GM19023 (cell line): Measurements from ENCODE around the gene MT1X.
A peak's percentile ranks its signal among the peaks of the same experiment; 100 is the strongest.
"Not testable (repeated sequence)": the region's sequence is repeated elsewhere in the genome, so short reads cannot be mapped to it uniquely, and the experiment has no call there.

Source experiments
- ATAC-seq: cut with Tn5 transposase; IDR thresholded peaks from one replicate; pipeline ENCODE4 v1.9.1; 2021; ENCODE audit warnings: mild to moderate bottlenecking, moderate library complexity; ENCODE audit not compliant: unreplicated experiment

MT1X gene

DNA sequence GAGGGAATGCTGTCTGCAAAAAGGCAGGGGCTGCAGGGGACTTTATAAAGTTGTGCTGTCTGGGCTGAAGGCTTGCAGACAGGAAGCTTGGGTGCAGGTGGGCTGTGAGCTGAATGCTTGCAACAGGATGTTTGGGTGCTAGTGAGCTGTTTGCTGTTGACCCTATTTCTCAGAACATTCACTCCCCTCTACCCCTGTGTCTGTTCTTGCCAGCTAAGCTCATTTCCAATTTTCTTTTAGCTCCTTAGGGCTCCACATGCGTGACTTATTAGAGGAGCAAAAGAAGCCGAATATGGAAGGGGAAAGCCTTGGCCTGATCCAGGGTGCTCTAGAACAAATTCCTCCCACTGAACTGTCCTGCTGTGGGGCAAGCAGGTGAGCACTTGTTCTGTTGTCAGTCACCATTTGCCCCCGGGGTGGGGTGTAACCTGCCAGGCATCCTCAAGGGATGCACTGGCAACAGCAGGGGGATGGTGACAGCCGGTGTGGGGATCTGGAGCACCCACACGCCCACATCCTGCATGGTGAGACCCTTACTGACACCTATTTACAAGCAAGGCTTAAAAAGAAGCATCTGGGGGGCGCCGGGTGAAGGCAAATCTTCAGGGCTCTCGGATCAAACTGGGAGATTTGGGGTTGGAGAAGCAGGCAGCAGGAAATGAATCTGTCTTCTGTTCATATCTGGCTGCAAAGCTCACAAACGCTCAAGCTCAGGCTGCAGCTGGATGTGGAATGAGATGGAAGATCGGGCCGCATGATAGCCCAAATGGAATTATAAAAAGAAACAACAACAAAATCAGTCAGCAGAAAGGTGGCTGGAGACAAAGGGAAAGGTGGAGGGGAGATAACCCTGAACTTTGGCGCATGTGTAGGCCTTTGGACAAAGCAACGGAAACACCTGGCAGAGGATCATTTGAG lies 26.5 kb downstream of the MT1X start:
- ATAC-seq: no peak

DNA sequence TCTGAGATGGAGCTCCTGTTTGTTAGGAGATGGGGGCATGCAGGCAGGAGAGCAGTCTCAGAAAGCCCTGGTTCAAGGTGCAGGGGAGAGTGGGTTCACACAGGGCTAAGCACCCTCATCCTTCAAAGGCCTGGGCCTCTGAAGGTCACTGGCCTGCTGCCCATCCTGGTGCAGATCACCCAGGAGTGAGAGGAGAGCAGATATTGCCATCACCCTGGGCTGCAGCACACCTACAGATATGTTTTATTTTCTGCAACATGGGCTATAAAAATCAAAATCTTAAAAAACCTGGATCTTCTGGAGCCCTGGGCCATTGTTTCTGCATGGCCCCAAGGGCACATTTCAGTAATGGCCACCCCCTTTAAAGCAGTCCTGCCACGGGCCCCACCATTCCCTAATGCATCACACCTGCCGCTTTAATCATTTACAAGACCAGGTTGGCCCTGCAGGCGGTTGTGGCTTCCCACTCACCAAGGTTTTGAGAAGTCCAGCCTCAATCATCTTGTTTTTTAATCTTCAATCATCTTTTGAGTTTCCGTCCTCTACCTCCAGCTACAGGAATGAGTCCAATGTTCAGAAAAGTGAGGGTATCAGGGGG lies 27.3 kb downstream of the MT1X start:
- ATAC-seq: no peak

DNA sequence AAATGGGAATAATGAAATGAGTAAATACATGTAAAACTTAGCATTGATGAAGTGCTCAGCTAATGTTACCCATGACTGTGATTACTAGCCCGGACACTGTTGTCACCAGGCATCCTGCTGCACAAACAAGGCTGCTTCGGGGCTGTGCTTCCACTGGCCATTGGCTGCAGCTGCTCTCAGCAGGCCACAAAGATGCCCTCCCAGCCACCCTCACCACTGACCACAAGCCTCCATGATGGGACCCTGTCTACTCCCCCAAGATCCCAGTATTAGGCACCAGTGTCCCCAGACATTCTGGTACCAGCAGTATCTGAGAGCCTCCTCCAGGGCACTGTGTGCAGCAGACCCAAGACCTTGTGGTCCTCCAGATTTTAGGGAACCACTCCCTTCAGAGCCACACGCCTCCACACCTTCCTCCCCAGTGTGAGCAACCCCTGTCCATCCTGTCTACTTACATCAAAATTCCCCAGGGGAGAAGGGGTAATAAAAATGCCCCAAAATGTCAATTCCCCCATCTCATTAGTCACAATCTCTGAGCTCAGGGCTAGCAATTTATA lies 28.0 kb downstream of the MT1X start:
- no peak for ATAC-seq

DNA sequence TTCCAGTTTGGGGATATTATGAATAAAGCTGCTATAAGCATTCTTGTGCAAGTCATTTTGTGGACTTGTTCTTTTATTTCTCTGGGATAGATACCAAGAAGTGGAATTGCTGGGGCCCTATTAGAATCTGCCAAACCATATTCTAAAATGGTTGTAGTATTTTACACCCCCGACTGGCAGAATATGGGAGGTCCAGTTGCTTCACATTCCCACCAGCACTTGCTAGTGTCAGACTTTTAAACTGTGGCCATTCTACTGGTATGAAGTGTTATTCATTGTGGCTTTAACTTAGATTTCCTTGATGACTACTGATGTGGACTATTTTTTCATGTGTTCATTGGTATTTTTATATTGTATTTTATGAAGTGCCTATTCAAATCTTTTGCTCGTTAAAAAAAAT lies 29.6 kb downstream of the MT1X start:
- no peak for ATAC-seq

DNA sequence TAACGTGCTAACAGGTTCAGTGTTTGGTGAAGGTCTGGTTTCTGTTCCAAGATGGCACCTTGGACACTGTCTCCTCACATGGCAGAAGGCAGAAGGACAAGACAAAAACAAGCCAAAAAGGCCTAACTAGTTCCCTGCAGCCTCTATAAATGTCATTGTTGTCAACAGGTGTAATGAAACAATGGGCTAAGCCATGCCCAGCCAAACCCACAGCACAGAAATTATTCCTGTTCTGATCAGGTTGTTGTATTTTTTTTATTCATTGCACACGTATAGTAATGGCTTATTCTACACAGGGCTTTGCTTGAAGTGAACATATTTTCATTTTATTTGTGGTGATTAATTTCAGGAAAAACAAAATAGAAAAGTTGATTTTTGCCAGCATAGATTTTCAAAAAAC lies 31.5 kb downstream of the MT1X start:
- ATAC-seq: no peak

DNA sequence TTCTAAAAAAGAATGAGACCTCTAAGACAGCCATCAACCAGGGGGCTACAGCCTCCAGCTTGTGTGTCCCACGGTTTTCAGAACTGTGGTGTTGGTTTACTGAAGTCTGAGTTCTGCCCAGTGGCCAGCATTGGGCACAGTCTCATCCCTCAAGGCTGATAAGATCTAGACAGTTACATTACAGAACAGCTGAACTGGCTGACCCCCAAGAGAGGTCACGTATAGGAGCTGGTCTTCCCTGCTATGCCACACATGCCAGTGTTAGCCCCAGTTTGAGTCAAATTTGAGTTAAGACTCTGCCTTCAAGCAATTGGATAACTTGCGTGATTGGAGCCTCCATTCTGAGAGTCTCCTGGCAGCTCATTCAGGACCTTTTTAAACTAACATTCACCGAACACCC lies 32.9 kb downstream of the MT1X start:
- ATAC-seq: no peak

DNA sequence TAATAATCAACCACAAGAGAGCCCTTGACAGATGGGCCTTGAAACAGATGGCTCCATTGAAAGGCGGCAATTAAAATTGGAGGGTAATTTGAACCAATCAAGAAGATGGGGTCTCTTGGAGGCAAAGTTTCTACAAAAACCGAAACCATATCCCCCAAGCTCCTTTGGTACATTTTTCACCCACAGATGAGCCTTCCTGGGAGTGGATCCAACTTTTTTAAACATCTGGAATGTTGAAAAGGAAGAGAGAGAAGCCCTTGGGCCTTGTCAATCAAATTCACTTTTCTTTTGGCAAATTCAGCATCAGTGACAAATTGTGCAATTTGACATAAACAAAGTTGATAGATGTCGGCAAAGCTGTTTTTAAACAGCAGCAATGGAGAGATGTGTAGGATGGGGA lies 34.5 kb downstream of the MT1X start:
- no peak for ATAC-seq

DNA sequence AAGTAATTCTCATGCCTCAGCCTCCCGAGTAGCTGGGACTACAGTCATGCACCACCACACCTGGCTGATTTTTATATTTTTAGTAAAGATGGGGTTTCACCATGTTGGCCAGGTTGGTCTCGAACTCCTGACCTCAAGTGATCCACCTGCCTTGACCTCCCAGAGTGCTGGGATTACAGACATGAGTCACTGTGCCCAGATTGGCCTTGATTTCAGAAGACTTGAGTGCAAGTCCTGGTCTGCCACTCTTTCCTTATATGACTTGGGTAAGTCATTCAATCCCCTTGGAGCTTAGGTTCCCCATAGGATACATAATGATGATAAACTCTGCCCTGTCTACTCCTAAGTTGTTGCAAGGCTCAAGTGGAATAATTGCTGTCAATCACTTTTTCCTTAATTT lies 35.3 kb downstream of the MT1X start:
- ATAC-seq: not testable (repeated sequence)

DNA sequence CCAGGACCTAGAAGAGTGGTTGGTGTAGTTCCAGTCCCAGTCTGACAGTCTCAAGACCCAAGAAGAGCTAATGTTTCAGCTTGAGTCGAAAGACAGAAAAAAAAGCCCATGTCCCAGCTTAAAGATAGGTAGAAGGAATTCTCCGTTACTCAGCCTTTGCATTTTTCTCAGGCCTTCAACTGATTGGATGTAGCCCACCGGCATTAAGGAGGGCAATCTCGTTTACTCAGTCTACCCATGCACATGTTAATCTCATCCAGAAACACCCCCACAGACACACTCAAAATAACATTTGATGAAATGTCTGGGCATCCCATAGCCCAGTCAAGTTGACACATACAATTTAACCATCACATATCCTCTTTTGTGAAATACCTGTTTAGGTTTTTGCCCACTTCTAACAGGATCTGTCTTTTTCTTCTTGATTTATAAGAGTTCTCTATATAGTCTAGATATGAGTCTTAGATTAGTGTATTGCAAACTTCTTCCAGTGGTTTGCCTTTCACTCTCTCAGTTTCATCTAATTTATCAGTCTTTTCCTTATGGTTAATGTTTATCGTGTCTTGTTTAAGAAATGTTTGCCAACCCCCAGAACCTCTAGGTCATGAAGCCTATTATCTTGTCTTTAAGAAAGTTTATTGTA lies 40.1 kb downstream of the MT1X start:
- no peak for ATAC-seq

DNA sequence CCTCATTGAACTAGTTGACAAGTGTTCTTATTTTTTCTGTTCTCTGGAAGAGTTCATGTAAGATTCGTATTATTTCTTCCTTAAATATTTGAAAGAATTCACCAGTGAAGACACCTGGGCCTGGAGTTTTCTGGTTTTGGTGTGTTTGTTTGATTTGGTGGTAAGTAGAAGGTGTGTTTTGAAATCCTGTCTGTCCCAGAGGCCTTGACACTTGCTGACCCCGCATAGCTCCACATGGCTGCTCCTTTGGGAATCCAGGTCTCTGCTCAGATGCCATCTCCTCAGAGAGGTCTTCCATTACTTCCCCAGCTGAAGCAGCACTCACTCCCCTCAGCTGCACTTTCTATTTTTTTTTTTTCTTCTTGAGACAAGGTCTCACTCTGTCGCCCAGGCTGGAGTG lies 41.9 kb downstream of the MT1X start:
- ATAC-seq: no peak

DNA sequence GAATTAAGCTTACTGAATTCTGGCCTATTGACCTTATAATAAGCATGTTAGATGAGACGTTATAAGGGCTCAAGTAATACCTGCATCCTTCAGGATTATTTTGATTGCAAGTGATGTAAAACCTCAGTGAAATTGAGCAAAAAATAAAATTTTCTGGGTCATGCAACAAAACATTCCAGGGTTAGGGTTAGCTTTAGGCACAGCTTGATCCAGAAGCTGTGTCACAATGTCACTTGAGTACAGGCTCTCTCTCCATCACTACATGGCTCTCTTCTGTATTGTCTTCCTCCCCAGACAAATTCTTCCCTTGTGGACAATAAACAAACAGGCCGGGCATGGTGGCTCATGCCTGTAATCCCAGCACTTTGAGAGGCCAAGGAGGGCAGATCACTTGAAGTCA lies 44.0 kb downstream of the MT1X start:
- ATAC-seq: no peak

DNA sequence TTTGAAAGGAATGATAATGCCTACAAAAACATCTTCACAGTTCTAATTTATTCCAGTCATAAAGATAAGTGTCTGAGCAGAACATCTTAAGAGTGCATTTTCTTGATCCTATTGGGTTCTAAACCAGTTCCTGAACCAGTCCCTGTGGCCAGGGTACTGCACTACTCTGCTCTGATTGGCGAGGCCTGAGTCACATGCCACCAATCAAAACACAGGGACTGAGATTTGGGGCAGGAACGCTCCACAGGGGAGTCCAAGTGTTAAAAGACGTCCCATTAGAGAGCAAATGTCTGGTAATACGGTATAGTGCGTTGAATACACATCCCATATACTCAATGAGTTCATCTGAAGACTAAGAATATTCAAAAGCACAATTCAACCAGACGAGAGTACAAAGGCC lies 44.7 kb downstream of the MT1X start:
- no peak for ATAC-seq

DNA sequence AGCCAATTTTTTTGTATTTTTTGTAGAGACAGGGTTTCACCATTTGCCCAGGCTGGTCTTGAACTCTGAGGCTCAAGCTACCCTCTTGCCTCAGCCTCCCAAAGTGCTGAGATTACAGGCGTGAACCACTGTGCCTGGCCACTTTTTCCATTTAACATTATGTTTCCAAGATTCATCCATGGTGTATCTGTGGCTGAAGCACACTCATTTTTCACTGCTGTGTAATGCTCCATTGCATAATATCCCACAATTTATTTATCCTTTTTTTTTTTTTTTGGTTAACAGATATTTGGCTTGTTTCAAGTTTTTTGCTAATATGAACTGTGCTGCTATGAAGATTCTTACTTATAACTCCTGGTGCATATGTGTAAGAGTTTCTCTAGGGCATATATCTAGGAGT lies 45.8 kb downstream of the MT1X start:
- ATAC-seq: no peak

DNA sequence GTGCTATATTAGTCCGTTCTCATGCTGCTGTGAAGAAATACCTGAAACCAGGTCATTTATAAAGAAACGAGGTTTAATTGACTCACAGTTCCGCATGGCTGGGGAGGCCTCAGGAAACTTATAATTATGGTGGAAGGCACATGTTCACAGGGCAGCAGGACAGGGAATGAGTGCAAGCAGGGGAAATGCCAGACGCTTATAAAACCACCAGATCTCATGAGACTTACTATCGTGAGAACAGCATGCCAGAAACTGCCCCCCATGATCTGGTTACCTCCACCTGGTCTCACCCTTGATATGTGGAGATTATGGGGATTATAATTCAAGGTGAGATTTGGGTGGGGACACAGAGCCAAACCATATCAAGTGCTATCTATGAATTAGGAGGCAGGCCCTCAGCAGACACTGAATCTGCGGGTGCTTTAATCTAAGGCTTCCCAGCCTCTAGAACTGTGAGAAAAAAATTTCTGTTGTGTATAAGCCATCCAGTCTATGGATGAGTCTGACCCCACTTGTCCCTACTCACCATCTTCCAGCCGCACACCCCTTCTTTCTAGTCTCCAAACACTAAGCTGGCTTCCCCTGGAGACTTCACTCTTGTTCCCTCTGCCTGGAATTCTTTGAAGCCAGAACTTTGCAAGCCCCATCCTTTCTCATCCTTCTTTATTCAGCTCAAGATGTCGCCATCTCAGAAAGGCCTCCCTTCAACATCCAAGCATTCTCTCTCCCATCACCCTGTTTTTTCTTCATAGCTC lies 46.9 kb downstream of the MT1X start:
- no peak for ATAC-seq

DNA sequence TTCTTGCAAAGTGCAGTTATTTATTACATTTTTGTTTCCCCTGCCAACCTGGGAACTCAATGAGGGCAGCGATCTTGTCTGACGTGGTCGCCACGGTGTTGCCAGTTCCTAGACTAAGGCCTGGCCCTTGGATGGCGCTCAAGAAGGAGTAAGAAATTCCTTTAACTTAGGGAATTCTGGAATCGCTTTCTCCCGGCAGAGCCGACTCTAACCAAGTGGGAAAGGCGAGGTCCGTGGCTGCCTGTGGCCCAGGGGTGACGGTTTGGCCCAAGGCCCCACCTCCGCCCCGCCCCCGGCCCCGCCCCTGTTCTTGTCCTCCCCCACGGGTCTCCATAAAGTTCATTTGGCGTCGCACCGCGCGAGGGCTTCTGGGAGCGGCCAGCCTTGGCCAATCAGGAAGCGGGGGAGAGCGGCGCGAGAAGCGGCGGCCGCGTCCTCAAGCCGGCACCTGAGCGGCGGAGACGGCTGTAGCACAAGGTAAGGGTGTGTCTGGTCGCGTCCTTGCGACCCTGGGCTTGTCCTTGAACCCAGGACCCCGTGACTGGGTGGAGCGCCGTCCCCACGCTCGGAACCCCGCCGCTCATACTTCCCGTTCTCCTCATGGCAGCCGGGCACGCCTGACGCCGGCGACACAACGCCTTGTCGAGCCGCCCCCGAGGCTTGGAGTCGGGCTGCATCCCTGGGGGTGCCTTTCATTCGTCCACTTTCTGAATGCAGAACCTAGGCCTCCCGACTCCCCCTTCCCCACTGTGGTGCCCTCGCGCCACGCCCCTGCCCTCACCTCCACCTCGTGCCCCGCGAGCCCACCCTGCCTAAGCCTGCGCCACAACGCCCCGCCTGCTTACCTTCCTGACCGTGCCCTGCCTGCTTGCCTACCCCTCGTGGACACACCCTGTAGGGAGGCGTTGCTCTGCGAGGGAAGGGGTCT lies 47.7 kb downstream of the MT1X start, which contains the start of gene NUP93:
NUP93 (plus strand) TSS at position 395 of the 928 bp plus-strand sequence. CDS start 18,119 bp downstream, outside the sequence.
- ATAC-seq: peak; percentile 80

DNA sequence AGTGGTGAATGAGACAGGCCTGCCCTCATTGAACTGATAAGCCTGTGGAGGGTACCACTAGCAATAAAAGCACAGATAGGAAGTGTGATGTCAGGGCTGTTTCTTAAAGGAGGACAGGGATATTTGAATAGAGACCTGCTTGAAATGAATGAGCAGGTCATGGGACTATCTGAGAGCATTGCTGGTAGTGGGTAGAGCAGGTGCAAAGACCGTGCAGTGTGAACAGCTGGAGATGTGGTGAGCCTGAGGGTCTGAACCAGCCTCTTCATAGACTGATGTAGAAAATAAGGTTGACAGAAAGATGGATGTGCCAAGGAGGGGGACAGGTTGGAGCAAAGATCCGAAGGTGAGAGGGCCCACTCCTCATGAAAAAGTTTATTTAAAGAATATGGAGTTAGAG lies 50.1 kb downstream of the MT1X start:
- peak; percentile 52 for ATAC-seq

DNA sequence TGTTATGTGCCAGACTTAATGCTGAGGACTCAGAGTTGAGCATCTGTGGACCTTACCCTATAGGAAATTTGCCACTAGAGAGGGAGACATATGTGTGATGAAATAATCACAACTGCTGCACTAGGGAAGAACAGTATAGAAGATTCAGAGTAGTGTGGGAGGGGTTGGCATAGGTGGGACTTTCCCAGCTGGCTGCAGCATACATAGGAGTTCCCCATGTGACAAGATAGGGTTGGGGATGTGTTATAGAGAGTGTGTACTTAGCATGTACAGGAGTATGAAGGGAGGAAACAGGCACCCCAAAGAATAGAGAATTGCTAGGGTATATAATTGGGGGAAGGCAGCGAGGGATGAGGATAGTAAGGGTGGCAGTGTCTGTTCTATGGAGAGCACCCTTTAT lies 50.6 kb downstream of the MT1X start:
- ATAC-seq: no peak
